Smooth muscle cell (in vitro differentiated cells): ENCODE results near the gene ATP4A. TPM values are rescaled to one million over a fixed set of nuclear protein-coding genes. Genes with fewer than 3 reads are reported as not detected.

Experiments
- DNase-seq: peaks from one replicate; lab custom pipeline; 2025; ENCODE audit not compliant: unreplicated experiment; lab: John Stamatoyannopoulos, UW
- H2AFZ ChIP-seq: fragments of 200-600 bp; sonication (generic); 2 replicates; pipeline ENCODE4 v1.6.0; 2016; ENCODE audit warnings: antibody characterized with exemption, low read depth, mild to moderate bottlenecking
- H3F3A ChIP-seq: fragments of 200-600 bp; sonication (generic); 2 replicates; pipeline ENCODE4 v1.6.0; 2017; ENCODE audit warnings: antibody characterized with exemption, low read depth
- H3K27ac ChIP-seq: fragments of 200-600 bp; sonication (generic); 2 replicates; pipeline ENCODE4 v1.5.1; 2016; ENCODE audit warnings: low read depth, mild to moderate bottlenecking
- H3K27me3 ChIP-seq: fragments of 200-600 bp; sonication (generic); 2 replicates; pipeline ENCODE4 v1.6.1; 2016; ENCODE audit warnings: low read depth, mild to moderate bottlenecking
- H3K36me3 ChIP-seq: fragments of 200-600 bp; sonication (generic); 2 replicates; pipeline ENCODE4 v1.5.1; 2016; ENCODE audit warnings: low read depth
- H3K4me1 ChIP-seq: fragments of 200-600 bp; sonication (generic); 2 replicates; pipeline ENCODE4 v1.5.1; 2016; ENCODE audit warnings: low read depth
- H3K4me2 ChIP-seq: fragments of 200-600 bp; sonication (generic); 2 replicates; pipeline ENCODE4 v1.6.0; 2016; ENCODE audit warnings: mild to moderate bottlenecking
- H3K4me3 ChIP-seq: fragments of 200-600 bp; sonication (generic); 2 replicates; pipeline ENCODE4 v1.5.1; 2016; ENCODE audit warnings: mild to moderate bottlenecking
- H3K79me2 ChIP-seq: fragments of 200-600 bp; sonication (generic); 2 replicates; pipeline ENCODE4 v1.6.0; 2016; ENCODE audit warnings: low read depth, mild to moderate bottlenecking
- H3K9ac ChIP-seq: fragments of 200-600 bp; sonication (generic); 2 replicates; pipeline ENCODE4 v1.6.0; 2016; ENCODE audit warnings: low read depth
- H3K9me3 ChIP-seq: fragments of 200-600 bp; sonication (generic); replicated peaks from 2 replicates; pipeline ENCODE4 v1.5.1; 2016; ENCODE audit warnings: low read depth
- H4K20me1 ChIP-seq: fragments of 200-600 bp; sonication (generic); 2 replicates; pipeline ENCODE4 v1.6.0; 2016; ENCODE audit warnings: low read depth
- WGBS: methylation state at CpG from one replicate; pipeline ENCODE4 v1.1.7; 2016; ENCODE audit warnings: low lambda C conversion rate; 5-methylcytosine and 5-hydroxymethylcytosine counted together
- polyA plus RNA-seq: library from polyadenylated mRNA; unstranded; fragments of >200 nt; fragmentation: Nextera tagmentation; extraction: Ambion mirVana; gene quantifications from 2 replicates; pipeline ENCODE4 v1.2.1, GENCODE V29; 2016
- total RNA-seq: library from RNA; depleted of rRNA; stranded (reverse); fragments of >200 nt; gene quantifications from 2 replicates; pipeline ENCODE4 v1.2.3, GENCODE V29; 2014
- TF ChIP-seq, protein P1 (sequence below): fragments of 200-600 bp; sonication (generic); IDR thresholded peaks from 2 replicates; pipeline ENCODE4 v1.5.1; 2017; ENCODE audit warnings: borderline replicate concordance, mild to moderate bottlenecking, antibody characterized with exemption; ENCODE audit not compliant: insufficient read depth, poor library complexity, severe bottlenecking

ATP4A gene
- total and polyA plus RNA-seq, 2 experiments from 2014 or later, result not detected

GRCh38 chr19:35521124-35521743 is 42.2 kb downstream of the ATP4A start:
- Histone ChIP-seq H3K4me2 (no peak overlapping the region), H3K4me3 (no peak overlapping the region), H3F3A (no peaks in the 10 kb centered on the region), H3K9me3 (no peaks in the 10 kb centered on the region), H3K4me1 (no peaks in the 10 kb centered on the region), H3K9ac (no peak overlapping the region), H3K27ac (no peak overlapping the region), H3K27me3 (peaks cover 6% of the 10 kb centered on the region), H3K79me2 (no peaks in the 10 kb centered on the region), H3K36me3 (no peaks in the 10 kb centered on the region), H2AFZ (no peak overlapping the region), H4K20me1 (no peaks in the 10 kb centered on the region)
- no peak for DNase-seq
- WGBS, result 76% methylated on average over 16 of the region's 16 CpGs
- TF ChIP-seq, protein P1, sequence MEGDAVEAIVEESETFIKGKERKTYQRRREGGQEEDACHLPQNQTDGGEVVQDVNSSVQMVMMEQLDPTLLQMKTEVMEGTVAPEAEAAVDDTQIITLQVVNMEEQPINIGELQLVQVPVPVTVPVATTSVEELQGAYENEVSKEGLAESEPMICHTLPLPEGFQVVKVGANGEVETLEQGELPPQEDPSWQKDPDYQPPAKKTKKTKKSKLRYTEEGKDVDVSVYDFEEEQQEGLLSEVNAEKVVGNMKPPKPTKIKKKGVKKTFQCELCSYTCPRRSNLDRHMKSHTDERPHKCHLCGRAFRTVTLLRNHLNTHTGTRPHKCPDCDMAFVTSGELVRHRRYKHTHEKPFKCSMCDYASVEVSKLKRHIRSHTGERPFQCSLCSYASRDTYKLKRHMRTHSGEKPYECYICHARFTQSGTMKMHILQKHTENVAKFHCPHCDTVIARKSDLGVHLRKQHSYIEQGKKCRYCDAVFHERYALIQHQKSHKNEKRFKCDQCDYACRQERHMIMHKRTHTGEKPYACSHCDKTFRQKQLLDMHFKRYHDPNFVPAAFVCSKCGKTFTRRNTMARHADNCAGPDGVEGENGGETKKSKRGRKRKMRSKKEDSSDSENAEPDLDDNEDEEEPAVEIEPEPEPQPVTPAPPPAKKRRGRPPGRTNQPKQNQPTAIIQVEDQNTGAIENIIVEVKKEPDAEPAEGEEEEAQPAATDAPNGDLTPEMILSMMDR, result no peak

DNA sequence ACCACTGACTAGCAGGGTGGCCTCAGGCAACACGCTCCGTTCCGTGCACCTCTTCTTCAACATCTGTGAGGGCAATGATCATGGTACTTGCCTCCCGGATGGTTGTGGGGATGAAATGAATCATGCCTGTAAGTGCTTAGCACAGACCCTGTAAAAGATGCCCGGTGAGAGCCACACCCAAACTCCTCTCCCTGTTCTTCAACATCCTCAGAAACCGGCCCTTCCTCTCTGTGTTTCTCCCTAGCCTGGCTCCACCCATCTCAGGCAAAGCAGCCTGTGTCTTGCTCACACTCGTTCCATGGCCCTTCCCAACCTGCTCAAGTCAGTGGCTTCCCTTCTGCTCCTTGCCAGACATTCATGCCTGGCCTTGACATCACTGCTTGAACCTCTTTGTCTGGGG is 44.2 kb downstream of the ATP4A start:
- TF ChIP-seq, protein P1, result no peak
- H3K79me2 ChIP-seq, result no peaks in the 10 kb centered on the region
- H3K9me3 ChIP-seq, result no peaks in the 10 kb centered on the region
- no peaks in the 10 kb centered on the region for H3K4me1 ChIP-seq
- H3K4me3 ChIP-seq, result no peak overlapping the region
- no peak for DNase-seq
- H3K27ac ChIP-seq, result no peak overlapping the region
- no peaks in the 10 kb centered on the region for H3K36me3 ChIP-seq
- no peaks in the 10 kb centered on the region for H3K27me3 ChIP-seq
- no peak overlapping the region for H3K4me2 ChIP-seq
- no peak overlapping the region for H3K9ac ChIP-seq
- 69% methylated on average over 7 of the region's 7 CpGs for WGBS
- no peaks in the 10 kb centered on the region for H4K20me1 ChIP-seq
- no peak overlapping the region for H2AFZ ChIP-seq
- H3F3A ChIP-seq, result no peaks in the 10 kb centered on the region

DNA sequence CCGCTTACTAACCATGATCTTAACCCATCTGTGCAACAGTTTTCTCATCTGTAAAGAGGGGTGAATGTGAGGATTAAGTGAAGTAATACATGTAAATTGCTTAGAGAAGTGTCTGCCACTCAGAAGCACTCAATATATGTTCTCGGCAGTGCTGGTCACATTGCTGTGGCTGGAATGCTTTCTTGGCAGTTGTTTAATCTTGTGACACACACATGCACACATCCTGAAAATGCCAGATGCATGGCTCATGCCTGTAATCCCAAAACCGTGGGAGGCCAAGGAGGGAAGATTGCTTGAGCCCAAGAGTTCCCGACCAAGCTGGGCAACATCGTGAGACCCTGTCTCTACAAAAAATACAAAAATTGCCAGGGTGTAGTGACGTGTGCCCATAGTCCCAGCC is 45.1 kb downstream of the ATP4A start:
- WGBS, result 31% methylated on average over 6 of the region's 6 CpGs
- Histone ChIP-seq H3K9ac (no peak overlapping the region), H3K27ac (peak overlapping the region; percentile 65), H3K4me1 (no peaks in the 10 kb centered on the region), H4K20me1 (no peaks in the 10 kb centered on the region), H2AFZ (no peak overlapping the region), H3K79me2 (no peaks in the 10 kb centered on the region), H3K4me3 (no peak overlapping the region), H3K4me2 (peak overlapping the region; percentile 43), H3F3A (no peaks in the 10 kb centered on the region), H3K9me3 (no peaks in the 10 kb centered on the region), H3K27me3 (no peaks in the 10 kb centered on the region), H3K36me3 (no peaks in the 10 kb centered on the region)
- no peak for DNase-seq
- TF ChIP-seq, protein P1, result no peak

- Histone ChIP-seq H3K9ac (no peak overlapping the region), H3K4me3 (no peak overlapping the region), H3K79me2 (no peaks in the 10 kb centered on the region), H3K27me3 (no peaks in the 10 kb centered on the region), H3K4me1 (no peaks in the 10 kb centered on the region), H2AFZ (no peak overlapping the region), H3K4me2 (no peak overlapping the region), H3F3A (no peaks in the 10 kb centered on the region), H3K36me3 (no peaks in the 10 kb centered on the region), H3K27ac (no peak overlapping the region), H4K20me1 (no peaks in the 10 kb centered on the region), H3K9me3 (no peaks in the 10 kb centered on the region)
- 93% methylated on average over 2 of the region's 2 CpGs for WGBS
- no peak for DNase-seq
- TF ChIP-seq, protein P1, result no peak
Measured at GRCh38 chr19:35517342-35517741, 46.1 kb downstream of the ATP4A start.
